Measurements from ENCODE around the gene CELSR1.
"Not testable (repeated sequence)": the region's sequence is repeated elsewhere in the genome, so short reads cannot be mapped to it uniquely, and the experiment has no call there.

CELSR1 gene

GRCh38 chr22:46415776-46416519 lies 121.5 kb downstream of the CELSR1 start:
- DNase-seq: no peak

- no peak for DNase-seq
These were observed 122.7 kb downstream of the CELSR1 start for GRCh38 chr22:46414704-46415103.

GRCh38 chr22:46413725-46414379 lies 123.6 kb downstream of the CELSR1 start:
- no peak for DNase-seq

- no peak for DNase-seq
These were observed 126.1 kb downstream of the CELSR1 start for GRCh38 chr22:46411347-46411746.

GRCh38 chr22:46410291-46410808 lies 127.1 kb downstream of the CELSR1 start:
- no peak for DNase-seq

GRCh38 chr22:46409631-46410210 lies 127.7 kb downstream of the CELSR1 start:
- no peak for DNase-seq

- no peak for DNase-seq
These were observed 128.6 kb downstream of the CELSR1 start for GRCh38 chr22:46408568-46409506.

GRCh38 chr22:46407748-46408147 lies 129.7 kb downstream of the CELSR1 start:
- no peak for DNase-seq

GRCh38 chr22:46406791-46407190 lies 130.6 kb downstream of the CELSR1 start:
- no peak for DNase-seq

GRCh38 chr22:46406349-46406748 lies 131.1 kb downstream of the CELSR1 start:
- DNase-seq: no peak

- DNase-seq: no peak
These were observed 131.5 kb downstream of the CELSR1 start for GRCh38 chr22:46405901-46406300.

- not testable (repeated sequence) for DNase-seq
These were observed 133.5 kb downstream of the CELSR1 start for GRCh38 chr22:46403880-46404279.

- DNase-seq: no peak
These were observed 134.9 kb downstream of the CELSR1 start for GRCh38 chr22:46402505-46402904.

- DNase-seq: no peak
These were observed 136.1 kb downstream of the CELSR1 start for GRCh38 chr22:46401370-46401769.

- no peak for DNase-seq
These were observed 138.0 kb downstream of the CELSR1 start for GRCh38 chr22:46399251-46400024.

GRCh38 chr22:46397951-46398350 lies 139.5 kb downstream of the CELSR1 start:
- DNase-seq: no peak

GRCh38 chr22:46397514-46397913 lies 139.9 kb downstream of the CELSR1 start:
- DNase-seq: no peak

- DNase-seq: not testable (repeated sequence)
These were observed 140.4 kb downstream of the CELSR1 start for GRCh38 chr22:46397049-46397448.

GRCh38 chr22:46395145-46395544 lies 142.3 kb downstream of the CELSR1 start:
- DNase-seq: no peak

- no peak for DNase-seq
These were observed 142.8 kb downstream of the CELSR1 start for GRCh38 chr22:46394622-46395021.

GRCh38 chr22:46393873-46394272 lies 143.5 kb downstream of the CELSR1 start:
- no peak for DNase-seq

All from NCI-H187 (cell line).